ENCODE results near the gene ARHGAP31.

Gene ARHGAP31

DNA sequence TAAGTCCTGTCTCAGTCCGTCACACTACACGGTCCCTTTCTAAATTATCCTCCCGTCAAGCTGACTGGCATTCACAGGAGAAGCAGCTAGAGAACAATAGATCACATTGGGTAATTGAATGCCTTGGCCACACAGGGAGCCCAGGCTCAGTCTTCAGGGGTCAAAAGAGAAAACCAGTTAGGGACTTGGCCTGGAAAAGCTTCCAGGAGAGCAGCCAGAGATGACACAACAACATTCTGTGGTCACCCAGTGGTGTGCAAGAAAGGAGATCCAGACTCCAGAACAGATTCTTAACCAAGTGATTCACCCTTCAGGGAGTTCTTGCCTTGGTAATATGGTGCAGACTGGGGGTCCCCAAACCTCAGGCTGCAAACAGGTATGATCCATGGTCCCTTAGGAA is 15.9 kb downstream of the ARHGAP31 start:
- Histone ChIP-seq H3K4me3 (no peak overlapping the region), H3K9me3 (no peaks in the 10 kb centered on the region), H3K27ac (no peak overlapping the region), H3K36me3 (peaks cover 0 to 5% (median 0%) of the 10 kb centered on the region in 3 donors), H3K27me3 (no peaks in the 10 kb centered on the region), H3K4me1 (no peaks in the 10 kb centered on the region)
- intact Hi-C loops (cut with DNase I; ENCODE audit: low total_unique reads), result no loop called here
- no peak for DNase-seq
- TF ChIP-seq, protein P1, sequence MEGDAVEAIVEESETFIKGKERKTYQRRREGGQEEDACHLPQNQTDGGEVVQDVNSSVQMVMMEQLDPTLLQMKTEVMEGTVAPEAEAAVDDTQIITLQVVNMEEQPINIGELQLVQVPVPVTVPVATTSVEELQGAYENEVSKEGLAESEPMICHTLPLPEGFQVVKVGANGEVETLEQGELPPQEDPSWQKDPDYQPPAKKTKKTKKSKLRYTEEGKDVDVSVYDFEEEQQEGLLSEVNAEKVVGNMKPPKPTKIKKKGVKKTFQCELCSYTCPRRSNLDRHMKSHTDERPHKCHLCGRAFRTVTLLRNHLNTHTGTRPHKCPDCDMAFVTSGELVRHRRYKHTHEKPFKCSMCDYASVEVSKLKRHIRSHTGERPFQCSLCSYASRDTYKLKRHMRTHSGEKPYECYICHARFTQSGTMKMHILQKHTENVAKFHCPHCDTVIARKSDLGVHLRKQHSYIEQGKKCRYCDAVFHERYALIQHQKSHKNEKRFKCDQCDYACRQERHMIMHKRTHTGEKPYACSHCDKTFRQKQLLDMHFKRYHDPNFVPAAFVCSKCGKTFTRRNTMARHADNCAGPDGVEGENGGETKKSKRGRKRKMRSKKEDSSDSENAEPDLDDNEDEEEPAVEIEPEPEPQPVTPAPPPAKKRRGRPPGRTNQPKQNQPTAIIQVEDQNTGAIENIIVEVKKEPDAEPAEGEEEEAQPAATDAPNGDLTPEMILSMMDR (IDR thresholded peaks at IDR 0.05), result no peak

DNA sequence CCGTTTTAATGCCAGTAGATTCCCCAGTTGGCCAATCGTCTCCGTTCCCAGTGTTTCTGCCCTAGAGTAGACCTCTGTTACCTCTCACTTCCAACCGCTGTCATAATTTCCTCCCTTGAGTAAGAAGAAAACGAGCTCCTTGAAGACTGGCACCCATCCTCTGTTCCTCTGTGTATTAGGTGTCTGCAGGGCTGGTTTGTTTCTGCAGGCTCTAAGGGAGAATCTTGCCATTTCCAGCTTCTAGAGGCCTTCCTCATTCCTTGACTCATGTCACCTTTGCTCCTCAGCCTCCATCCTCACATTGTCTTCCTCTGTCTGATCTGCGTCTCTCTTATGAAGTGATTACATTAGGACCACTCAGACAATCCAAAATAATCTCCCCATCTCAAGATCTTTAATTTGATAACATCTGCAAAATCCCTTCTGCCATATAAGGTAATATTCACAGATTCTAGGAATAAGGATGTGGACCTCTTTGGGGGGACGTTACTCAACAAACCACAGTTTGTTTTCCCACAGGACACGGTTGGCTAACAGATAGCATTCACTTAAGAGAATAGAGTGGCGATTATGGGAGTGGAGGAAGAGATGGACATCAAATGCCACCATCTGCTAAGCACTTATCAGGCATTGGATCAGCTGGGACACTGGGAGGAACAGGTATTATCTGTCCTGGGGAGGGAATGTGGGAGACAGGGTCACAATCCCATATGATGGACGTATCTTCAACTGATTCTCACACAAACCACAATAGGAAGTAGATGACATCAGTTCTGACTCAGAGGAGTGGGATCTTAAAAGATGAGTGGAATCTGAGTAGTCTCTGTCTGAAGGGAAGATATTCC is 17.1 kb downstream of the ARHGAP31 start:
- Histone ChIP-seq H3K27ac (no peak overlapping the region), H3K9me3 (no peaks in the 10 kb centered on the region), H3K36me3 (peaks cover 0 to 5% (median 0%) of the 10 kb centered on the region in 3 donors), H3K27me3 (no peaks in the 10 kb centered on the region), H3K4me3 (no peak overlapping the region), H3K4me1 (no peaks in the 10 kb centered on the region)
- TF ChIP-seq, protein P1 (IDR thresholded peaks at IDR 0.05), result no peak
- intact Hi-C loops (cut with DNase I; ENCODE audit: low total_unique reads), result no loop called here
- DNase-seq, result no peak

DNA sequence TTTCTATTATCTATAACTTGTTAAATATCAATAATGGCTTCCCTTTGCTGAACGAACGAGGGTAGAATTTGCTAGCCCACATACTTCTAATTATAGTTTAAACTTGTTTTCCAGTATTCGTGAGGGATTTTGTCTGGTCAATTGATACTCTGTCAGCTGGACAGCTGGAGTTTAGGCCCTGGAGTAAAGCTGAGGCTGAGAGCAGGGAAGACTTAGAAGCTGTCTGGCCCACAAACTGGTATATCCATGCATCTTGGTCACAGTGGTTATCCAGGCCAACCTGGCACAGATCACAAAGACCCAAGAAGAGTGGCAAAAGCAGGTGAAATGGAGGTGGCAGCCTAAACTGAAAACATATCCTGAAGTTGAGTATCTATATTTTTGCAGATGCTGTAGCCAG is 19.3 kb downstream of the ARHGAP31 start:
- DNase-seq, result no peak
- intact Hi-C loops (cut with DNase I; ENCODE audit: low total_unique reads), result no loop called here
- no peaks in the 10 kb centered on the region for H3K27me3 ChIP-seq
- H3K9me3 ChIP-seq, result no peaks in the 10 kb centered on the region
- no peak overlapping the region for H3K4me3 ChIP-seq
- no peak overlapping the region for H3K27ac ChIP-seq
- H3K36me3 ChIP-seq, result peaks cover 0 to 5% (median 0%) of the 10 kb centered on the region in 3 donors
- no peaks in the 10 kb centered on the region for H3K4me1 ChIP-seq
- TF ChIP-seq, protein P1 (IDR thresholded peaks at IDR 0.05), result no peak

DNA sequence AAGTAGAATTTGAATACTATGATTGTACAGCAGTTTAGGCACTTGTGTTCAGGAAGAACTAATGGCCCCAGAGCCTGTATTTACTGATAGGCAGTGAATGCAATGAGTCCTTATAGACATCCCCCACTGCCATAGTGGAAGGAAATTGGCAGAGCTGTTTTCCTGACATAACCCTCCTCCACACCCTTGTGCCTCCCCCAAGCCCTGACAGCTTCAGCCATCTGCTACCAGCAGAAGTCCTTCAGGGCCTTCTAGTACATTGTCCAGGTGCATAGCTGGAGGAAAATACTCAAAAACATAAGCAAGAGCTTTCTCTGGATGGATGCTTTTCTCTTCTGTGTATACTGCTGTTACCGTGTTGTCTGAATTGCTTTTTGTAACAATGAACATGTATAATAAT is 20.6 kb downstream of the ARHGAP31 start:
- H3K36me3 ChIP-seq, result peaks cover 0 to 5% (median 0%) of the 10 kb centered on the region in 3 donors
- H3K27ac ChIP-seq, result no peak overlapping the region
- H3K4me1 ChIP-seq, result no peaks in the 10 kb centered on the region
- intact Hi-C loops (cut with DNase I; ENCODE audit: low total_unique reads), result no loop called here
- H3K27me3 ChIP-seq, result no peaks in the 10 kb centered on the region
- no peaks in the 10 kb centered on the region for H3K9me3 ChIP-seq
- DNase-seq, result no peak
- TF ChIP-seq, protein P1 (IDR thresholded peaks at IDR 0.05), result no peak
- H3K4me3 ChIP-seq, result no peak overlapping the region

DNA sequence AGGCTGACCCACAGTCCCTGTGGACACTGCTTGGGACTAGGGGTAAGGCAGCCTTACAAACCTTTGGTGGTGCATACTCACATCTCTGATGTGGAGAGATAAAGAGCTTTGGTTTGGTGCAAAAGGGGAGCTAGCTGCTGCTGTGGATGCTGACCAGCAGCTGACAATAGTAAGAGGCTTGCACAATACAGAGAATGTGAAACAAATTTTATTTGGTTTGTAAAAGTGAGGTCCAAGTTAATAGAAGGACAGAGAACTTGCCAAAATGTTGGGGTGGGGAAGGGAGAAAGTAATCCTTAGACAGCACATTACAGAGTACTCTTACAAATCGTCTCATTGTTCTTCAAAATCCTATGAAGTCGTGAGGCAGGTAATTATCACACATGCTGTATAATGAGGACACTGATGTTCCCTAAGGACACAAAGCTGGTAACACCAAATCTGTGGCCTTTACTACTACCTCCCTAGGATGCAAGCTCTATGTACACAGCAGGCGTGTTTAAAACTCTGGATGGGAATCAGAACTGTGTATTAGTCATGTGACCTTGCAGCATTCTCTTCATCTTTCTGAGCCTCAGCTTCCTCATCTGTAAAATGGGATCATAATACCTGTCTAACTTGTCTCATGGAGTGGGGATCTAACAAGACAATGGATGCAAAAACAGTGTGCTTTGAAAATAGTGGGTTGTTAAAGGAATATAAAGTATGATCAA is 21.6 kb downstream of the ARHGAP31 start:
- no peak for DNase-seq
- Histone ChIP-seq H3K4me3 (no peak overlapping the region), H3K27ac (no peak overlapping the region), H3K27me3 (no peaks in the 10 kb centered on the region), H3K36me3 (peaks cover 0 to 5% (median 0%) of the 10 kb centered on the region in 3 donors), H3K9me3 (no peaks in the 10 kb centered on the region), H3K4me1 (no peaks in the 10 kb centered on the region)
- TF ChIP-seq, protein P1 (IDR thresholded peaks at IDR 0.05), result no peak
- intact Hi-C loops (cut with DNase I; ENCODE audit: low total_unique reads), result no loop called here

Data from tibial artery (tissue), 4 donors.